Activated CD4-positive, alpha-beta T cell treated with anti-CD3 and anti-CD28 coated beads, Interleukin-2, amount 50 U/mL, for 24 hours (primary cell): Measurements from ENCODE around the gene RASAL1.
A peak's percentile ranks its signal among the peaks of the same experiment; 100 is the strongest.
"Not testable (repeated sequence)": the region's sequence is repeated elsewhere in the genome, so short reads cannot be mapped to it uniquely, and the experiment has no call there.

ENCODE experiments used
- DNase-seq, 2 donors: peaks; one replicate each; pipeline ENCODE4 v3.0.0-alpha.2; 2020; ENCODE audit warnings: low read depth in 1 of 2, low spot score in 1 of 2

RASAL1 gene

GRCh38 chr12:113142173-113142885 lies 6.8 kb upstream of the RASAL1 start:
- no peak for DNase-seq

DNA sequence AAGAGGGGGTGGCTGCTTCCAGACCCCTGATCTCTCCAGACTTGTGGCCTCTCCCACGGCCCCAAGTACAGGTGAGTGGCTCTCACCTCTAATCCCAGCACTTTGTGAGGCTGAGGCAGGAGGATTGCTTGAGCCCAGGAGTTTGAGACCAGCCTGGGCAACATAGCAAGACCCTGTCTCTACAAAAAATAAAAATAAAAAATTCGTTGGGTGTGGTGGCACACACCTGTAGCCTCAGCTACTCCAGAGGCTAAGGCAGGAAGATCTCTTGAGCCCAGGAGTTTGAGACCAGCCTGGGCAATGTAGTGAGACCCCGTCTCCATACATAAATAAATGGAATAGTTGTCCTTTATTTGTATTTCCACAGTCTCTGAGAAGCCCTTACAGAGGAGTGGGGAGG lies 6.2 kb upstream of the RASAL1 start:
- DNase-seq: not testable (repeated sequence)

DNA sequence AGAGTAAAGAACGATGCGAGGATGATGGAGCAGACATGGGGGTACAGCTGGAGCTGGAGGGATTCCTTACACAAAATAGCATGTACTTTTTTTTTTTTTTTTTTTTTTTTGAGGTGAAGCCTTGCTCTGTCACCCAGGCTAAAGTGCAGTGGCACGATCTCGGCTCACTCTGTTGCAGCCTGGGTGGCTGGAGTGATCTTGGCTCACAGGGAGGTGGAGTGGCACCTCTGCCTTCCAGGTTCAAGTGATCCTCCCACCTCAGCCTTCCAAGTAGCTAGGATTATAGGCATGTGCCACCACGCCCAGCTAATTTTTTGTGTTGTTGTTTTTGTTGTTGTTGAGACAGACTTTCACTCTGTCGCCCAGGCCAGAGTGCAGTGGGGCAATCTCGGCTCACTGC lies 5.1 kb upstream of the RASAL1 start:
- no peak for DNase-seq

GRCh38 chr12:113138826-113139225 lies 3.3 kb upstream of the RASAL1 start:
- DNase-seq: no peak

DNA sequence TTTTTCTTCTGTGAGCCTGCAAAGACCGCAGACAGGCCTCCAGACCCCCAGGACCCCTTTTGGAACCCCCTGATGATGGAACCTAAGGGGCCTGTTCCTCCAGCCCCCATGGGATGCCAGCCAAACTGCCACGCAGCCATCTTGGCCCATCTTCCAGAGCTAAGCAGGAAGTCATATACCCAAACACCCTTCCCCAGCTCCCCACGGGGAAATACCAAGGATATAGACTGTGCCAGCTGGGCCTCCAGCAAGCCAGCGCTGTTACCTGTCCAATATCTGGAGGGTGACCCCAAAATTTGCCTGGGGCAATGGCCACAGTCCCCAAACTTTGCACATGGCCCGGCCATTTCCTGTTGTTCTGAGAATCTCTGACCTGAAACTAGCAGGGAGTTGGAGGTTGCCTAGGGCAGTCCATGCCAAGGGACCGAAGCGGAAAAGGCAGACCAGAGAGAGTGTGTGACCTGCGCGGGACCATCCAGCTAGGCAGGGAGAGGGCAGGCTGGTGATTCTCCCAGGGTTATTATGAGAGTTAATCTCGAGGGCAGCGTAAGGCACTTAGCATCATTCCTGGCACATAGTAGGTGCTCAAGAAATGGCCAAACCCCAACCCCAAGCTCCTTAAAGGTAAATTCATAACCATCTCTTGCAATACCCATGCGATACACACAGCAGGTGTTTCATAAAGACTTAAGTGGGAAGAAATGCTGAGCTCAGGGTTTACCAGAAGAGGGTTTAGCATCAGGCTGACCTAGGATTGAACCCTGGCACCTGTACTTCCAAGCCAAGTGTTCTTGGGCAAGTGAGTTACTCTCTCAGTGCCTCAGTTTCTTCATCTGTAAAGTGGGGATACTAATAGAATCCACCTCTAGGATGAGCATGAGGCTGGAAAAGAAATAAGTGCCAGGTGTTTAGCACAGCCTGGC lies 2.6 kb upstream of the RASAL1 start:
- DNase-seq: no peak

- DNase-seq: no peak
Observed at GRCh38 chr12:113136990-113137511, 1.5 kb upstream of the RASAL1 start.

GRCh38 chr12:113136128-113136989 lies 798 bp upstream of the RASAL1 start:
- peak; percentile 33 to 40 for DNase-seq

- no peak for DNase-seq
Observed at GRCh38 chr12:113134521-113134951, 1.0 kb downstream of the RASAL1 start.

DNA sequence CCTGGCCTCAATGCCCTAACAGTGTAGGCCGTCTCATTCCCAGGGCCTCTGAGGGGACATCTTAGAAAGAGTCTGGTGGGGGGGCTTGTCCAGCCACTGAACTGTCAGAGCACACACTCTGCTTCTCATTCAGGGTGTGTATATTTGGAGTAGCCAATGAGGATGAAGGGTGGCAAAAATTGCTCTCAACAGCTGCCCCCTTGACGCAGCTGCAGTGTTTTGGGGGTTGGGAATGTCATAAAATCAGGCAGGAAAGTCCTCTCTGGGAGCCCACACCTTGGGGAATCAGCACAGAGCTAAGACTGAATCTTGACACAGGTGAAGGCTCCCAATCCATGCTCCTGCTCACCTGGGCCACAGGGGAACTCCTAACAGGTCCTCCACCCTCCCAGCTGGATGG lies 1.5 kb downstream of the RASAL1 start:
- DNase-seq: no peak

DNA sequence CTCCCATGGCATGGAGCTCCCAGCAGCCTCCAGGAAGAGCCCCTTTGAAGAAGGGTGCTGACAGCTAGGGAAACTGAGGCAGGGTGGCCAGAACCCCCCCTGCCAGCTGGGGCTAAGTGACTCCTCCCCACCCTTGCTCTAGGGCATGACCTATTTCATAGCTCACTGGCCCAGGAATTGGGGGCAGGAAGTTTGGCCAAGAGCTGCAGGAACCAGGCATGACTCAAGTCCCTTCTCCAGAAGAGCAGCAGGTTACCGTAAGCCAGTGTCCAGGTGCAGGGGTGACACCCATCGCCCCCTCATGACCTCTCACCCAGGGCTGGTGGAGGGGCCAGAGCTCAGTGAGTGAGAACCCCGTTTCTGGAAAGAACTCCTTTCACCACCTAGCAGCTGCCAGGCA lies 1.9 kb downstream of the RASAL1 start:
- DNase-seq: no peak

- no peak for DNase-seq
Observed at GRCh38 chr12:113133036-113133435, 2.5 kb downstream of the RASAL1 start.

GRCh38 chr12:113131556-113131955 lies 4.0 kb downstream of the RASAL1 start:
- DNase-seq: no peak

DNA sequence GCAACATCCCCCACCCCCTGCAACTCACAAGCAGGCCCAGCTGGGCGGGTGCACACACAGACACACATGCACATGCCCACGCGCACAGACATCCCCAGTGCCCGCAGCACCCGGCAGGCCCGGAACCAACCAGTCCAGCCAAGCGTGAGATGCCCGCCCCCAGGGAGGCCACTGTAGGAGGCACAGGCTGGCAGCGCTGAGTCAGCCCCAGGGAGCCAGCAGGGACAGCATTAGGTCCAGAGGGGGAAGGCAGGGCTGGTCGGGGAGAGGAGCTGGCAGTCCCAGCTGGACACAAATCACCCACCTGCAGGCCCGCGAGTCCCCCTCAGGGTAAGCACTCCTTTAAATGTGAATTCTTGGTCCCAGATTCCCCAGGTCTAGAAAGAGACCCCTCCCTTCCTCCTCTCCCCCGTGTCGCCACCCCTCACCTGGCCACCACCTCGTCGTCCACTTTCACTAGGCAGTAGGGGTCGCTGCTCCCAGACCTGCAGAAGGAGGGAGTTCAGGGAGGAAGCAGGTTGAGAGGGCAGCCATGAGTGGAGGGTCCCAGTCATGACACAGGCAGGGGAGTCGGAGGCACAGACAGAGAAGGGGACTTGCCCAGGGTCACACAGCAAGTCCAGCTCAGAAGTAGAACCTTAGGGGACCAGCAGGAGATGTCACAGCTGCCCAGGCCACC lies 5.0 kb downstream of the RASAL1 start:
- no peak for DNase-seq

GRCh38 chr12:113129664-113130456 lies 5.7 kb downstream of the RASAL1 start:
- DNase-seq: no peak

DNA sequence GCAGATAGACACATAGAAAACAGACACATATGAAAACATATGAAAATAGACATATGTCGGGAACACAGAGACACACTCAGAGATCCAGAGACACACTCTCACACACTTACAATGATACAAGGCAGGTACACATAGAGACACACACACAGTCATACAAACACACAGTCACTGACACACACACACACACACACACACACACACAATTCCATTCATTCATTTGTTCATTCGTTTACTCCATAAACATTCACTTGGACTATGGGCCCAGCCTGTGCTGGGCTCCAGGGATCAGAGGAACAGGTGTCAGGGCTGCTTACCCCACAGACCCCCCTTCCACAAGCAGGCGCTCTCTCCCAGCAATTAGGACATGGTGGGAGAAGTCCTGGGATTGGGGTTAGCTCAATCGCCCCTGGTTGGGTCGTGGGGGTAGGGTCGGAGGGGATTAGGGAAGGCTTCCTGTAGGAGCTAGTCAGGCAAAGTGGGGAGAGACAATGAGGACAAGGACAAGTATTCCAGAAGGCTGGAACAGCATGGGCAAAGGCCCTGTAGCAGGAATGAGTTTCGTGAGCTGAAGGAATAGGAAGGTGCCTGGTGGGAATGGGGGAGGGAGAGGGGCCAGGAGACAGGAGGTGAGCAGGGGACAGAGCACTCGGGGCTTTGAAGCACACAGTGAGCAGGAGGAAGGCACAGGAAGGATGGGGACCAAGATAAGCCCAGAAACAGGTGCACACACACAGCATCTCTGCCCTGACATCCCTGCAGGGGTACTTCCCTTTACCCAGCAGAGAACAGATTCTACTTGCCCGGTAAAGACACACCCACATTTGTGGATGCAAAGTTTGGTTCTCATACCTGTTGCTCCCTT lies 6.5 kb downstream of the RASAL1 start:
- DNase-seq: no peak

GRCh38 chr12:113127791-113128199 lies 7.8 kb downstream of the RASAL1 start:
- DNase-seq: no peak

DNA sequence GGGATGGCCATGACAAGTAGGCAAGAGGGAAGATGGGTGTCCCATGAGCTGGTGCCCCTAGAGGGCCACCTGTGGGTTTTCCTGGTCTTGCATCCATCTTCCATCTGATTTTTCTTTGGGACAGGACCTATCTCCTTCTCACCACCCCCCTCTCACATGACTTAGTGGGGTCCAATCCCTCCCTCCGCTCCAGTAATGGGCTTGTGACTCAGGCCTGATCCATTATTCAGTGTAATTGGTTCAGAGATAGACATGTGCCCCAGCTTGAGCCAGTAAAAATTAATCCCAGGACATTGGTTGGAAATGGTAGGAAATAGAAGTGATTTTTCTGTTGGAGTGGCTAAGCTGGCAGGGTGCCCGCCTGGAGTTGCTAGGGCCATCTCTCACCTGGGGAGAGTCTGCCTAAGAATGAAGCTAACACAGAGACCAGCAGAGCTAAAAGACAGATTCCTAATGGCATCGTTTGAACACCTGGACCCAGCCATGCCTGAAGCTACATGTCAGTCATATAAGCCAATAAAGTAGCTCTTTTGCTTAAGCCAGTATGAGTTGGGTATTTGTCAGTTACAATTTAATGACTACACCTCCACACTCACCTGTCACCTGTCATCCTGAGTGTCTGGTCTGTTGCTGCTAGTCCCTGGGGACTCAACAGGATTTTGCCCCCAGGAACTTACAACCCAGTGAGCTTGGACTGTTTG lies 14.7 kb downstream of the RASAL1 start:
- DNase-seq: no peak

GRCh38 chr12:113119980-113120669 lies 15.4 kb downstream of the RASAL1 start:
- DNase-seq: no peak
